Brain microvascular endothelial cell (primary cell): ENCODE results near the gene TCOF1.

Experiments used
- DNase-seq: peaks from one replicate; pipeline ENCODE4 v3.0.0-alpha.2; 2020
- H3K27ac ChIP-seq: fragments of 250-450 bp; sonication (Bioruptor Pico); 2 replicates; pipeline ENCODE4 v1.5.1; 2020; ENCODE audit warnings: mild to moderate bottlenecking, moderate library complexity
- H3K27me3 ChIP-seq: fragments of 250-450 bp; sonication (Bioruptor Pico); replicated peaks from 2 replicates; pipeline ENCODE4 v1.5.1; 2020; ENCODE audit warnings: mild to moderate bottlenecking
- H3K36me3 ChIP-seq: fragments of 250-450 bp; sonication (Bioruptor Pico); replicated peaks from 2 replicates; pipeline ENCODE4 v1.5.1; 2020; ENCODE audit warnings: mild to moderate bottlenecking
- H3K4me3 ChIP-seq: 2 replicates; pipeline ENCODE4 v1.5.1; 2011; ENCODE audit warnings: low read depth, mild to moderate bottlenecking, control low read depth, low read length, moderate library complexity
- in situ Hi-C: cut with HindIII; loops from 2 replicates; pipeline ENCODE4 v1.10.0; 2017; ENCODE audit warnings: low sequenced_read_pairs, low pct_ligation_motif_present
- TF ChIP-seq, protein P1 (sequence below): IDR thresholded peaks from 2 replicates; pipeline ENCODE4 v1.5.1; 2011; ENCODE audit warnings: low read depth, mild to moderate bottlenecking, moderate library complexity, low read length, control low read depth, inconsistent platforms; ENCODE audit errors: missing control alignments

TCOF1 gene

DNA sequence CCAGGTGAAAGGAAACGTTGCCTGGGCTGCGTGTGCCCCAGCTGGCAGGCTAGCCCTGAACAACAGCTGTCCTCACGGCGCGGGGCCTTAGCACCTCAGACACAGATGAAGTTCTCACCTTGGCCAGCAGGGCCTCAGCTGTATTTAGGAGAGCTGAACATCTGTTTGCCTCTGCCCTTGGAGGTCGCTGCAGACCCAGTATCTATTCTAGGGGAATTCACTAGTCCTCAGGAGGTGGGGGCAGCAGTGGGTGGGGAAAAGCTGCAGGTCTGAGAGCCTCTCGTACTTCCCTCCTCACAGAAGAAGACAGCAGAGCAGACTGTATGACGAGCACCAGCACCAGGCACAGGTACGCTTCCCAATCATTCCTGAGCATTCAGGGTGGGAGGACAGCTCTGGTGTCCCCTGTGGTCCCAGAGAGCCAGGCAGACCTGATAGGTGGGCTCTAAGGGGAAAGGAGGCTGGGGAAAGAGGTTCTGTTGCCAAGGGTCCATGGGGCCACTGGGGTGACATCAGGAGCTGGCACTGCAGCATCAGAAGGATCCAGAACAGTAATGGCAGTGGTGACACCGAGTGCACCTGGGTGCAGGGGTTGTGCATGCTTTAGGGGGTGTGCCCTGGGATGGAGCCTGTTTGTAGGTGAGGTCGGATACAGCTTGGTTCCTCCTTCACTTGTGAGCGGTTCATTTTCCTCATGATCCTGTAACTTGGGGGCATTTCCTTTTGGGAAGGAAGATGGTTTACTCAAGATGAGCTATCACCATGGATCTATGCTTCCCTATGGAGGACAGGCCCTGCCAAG lies 41.4 kb downstream of the TCOF1 start:
- H3K27me3 ChIP-seq: no peaks in the 10 kb centered on the region
- H3K27ac ChIP-seq: no peak overlapping the region
- DNase-seq: no peak
- H3K36me3 ChIP-seq: peaks cover 26% of the 10 kb centered on the region
- TF ChIP-seq, protein P1, sequence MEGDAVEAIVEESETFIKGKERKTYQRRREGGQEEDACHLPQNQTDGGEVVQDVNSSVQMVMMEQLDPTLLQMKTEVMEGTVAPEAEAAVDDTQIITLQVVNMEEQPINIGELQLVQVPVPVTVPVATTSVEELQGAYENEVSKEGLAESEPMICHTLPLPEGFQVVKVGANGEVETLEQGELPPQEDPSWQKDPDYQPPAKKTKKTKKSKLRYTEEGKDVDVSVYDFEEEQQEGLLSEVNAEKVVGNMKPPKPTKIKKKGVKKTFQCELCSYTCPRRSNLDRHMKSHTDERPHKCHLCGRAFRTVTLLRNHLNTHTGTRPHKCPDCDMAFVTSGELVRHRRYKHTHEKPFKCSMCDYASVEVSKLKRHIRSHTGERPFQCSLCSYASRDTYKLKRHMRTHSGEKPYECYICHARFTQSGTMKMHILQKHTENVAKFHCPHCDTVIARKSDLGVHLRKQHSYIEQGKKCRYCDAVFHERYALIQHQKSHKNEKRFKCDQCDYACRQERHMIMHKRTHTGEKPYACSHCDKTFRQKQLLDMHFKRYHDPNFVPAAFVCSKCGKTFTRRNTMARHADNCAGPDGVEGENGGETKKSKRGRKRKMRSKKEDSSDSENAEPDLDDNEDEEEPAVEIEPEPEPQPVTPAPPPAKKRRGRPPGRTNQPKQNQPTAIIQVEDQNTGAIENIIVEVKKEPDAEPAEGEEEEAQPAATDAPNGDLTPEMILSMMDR: peak; percentile 49
- in situ Hi-C loops: no loop called here
- no peak overlapping the region for H3K4me3 ChIP-seq

DNA sequence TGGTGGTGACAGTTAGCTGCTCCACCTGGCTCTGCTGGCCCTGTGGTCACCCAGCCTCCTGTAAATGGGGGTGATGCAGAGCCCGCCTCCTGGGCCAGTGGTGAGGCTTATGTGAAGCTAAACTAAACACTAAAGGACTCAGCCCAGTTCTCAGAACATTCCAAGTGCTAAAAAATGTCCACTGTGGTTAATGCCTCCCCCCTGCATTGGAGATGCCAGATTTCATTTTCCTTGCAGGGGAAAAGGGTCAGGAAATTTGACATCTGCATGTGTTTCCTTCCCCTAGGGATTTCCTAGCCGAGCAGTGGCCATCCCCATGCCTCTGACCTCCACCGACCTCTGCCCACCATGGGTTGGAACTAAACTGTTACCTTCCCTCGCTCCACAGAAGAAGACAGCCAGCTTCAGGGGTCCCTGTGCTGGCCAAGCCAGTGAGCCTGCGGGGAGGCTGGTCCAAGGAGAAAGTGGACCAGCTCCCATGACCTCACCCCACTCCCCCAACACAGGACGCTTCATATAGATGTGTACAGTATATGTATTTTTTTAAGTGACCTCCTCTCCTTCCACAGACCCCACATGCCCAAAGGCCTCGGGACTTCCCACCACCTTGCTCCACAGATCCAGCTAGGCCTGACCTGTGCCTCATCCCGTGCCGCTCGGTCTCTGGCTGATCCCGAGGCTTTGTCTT lies 42.2 kb downstream of the TCOF1 start:
- DNase-seq: no peak
- Histone ChIP-seq H3K4me3 (no peak overlapping the region), H3K36me3 (peaks cover 20% of the 10 kb centered on the region), H3K27ac (no peak overlapping the region), H3K27me3 (no peaks in the 10 kb centered on the region)
- TF ChIP-seq, protein P1: no peak
- in situ Hi-C loops: no loop called here

DNA sequence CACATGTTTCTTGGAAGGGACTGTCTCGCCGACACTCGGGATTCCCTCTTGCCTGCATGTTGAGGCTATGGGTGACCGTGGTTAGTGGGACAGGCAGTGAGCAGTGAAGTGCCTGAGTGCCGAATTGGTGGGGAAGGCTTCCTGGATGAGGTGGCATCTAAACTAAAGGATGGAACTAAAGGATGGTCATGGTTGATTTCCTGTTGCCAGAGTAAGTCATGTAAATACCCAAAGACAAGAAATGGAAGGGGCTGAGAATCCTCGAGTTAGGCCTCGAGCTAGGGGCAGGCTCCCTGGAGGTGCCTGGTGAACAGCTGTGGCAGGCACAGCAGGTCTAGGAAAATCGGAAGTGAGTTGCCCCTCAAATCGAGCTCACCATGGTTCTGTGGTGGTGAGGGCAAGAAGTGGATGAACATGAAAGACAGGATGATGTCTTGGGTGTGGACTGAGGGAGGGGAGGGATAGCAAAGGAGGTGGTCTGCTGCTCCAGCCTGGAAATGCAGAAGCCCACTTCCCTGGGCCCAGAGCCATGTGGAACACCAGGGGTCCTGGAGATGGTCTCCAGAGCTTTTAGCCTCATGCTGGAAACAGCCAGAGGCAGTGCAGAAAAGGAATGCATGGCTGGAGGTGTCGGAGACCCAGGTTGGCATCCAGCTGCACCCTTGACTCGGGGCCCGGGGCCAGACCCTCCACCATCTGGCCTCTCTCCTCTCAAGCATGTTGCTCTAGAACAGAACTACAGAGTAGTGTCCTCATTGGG lies 43.0 kb downstream of the TCOF1 start:
- Histone ChIP-seq H3K36me3 (peaks cover 20% of the 10 kb centered on the region), H3K27me3 (no peaks in the 10 kb centered on the region), H3K4me3 (no peak overlapping the region), H3K27ac (no peak overlapping the region)
- no peak for DNase-seq
- in situ Hi-C loops: no loop called here
- TF ChIP-seq, protein P1: no peak

DNA sequence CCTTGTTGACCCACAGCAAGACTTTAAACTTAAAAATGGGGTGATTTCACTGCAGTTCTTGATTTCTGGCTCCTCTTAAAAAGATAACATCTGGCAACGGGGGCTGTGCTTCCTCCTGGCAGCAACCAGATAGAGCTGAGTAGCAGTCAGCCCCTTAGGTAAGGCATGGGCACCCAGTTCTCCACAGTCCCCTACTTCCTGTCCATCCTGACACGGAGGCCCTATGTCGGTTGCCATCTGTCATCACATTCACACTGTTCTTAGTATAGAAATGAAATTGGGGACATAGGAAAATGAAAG lies 43.5 kb downstream of the TCOF1 start:
- H3K36me3 ChIP-seq: peaks cover 19% of the 10 kb centered on the region

DNA sequence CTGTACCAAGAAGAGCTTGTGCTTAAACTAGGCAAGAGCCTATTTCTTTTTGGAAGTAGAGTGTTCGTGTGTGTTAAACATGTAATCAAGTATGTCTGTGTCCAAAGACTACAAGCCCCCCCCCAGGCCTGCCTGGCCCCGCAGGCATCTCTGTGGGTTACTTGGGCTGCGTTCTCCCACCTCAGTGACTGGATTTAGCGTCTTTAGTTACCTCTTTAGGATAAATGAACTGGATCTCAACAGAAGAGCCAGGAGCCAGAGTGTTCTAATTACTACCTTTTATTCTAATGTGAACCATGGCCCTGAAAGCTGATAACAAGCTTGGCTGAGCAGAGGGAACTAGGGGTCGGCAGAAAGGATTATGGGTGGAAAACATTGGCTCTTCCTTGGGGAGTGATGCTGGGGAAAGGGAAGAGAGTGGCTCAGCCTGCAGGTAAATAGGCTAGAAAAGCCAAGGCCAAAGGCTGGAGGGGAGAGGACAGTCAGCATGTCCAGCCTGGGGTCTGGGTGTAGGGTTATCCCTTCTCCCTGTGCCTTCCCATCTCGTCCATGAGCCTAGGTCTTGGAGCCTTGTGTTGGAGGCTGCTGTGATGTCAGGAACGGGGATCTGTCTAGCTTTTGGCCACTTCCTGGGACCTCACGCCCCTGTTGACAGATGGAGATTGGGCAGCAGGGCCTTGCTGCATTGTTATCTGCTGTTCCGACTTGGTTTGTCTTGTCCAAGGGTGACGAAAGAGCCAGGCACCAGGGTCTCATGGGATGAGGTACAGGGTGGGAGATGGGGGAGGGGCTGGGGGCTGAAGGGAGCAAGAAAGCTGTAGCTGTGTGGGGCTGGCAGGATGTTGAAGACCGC lies 44.1 kb downstream of the TCOF1 start:
- in situ Hi-C loops: no loop called here
- Histone ChIP-seq H3K27me3 (no peaks in the 10 kb centered on the region), H3K4me3 (no peak overlapping the region), H3K36me3 (peaks cover 13% of the 10 kb centered on the region), H3K27ac (no peak overlapping the region)
- TF ChIP-seq, protein P1: no peak
- DNase-seq: no peak

More for the DNA sequence above, 43.5 kb downstream of the TCOF1 start:
- in situ Hi-C loops: no loop called here
- no peaks in the 10 kb centered on the region for H3K27me3 ChIP-seq
- TF ChIP-seq, protein P1: no peak
- no peak overlapping the region for H3K4me3 ChIP-seq
- H3K27ac ChIP-seq: no peak overlapping the region
- DNase-seq: no peak
